HG03565 (cell line): Measurements from ENCODE around the gene GCLC.
"Not testable (repeated sequence)": the region's sequence is repeated elsewhere in the genome, so short reads cannot be mapped to it uniquely, and the experiment has no call there.

Experiments used
- ATAC-seq: cut with Tn5 transposase; IDR thresholded peaks from one replicate; pipeline ENCODE4 v1.9.1; 2021; ENCODE audit warnings: mild to moderate bottlenecking, moderate library complexity; ENCODE audit not compliant: unreplicated experiment

The GCLC gene

DNA sequence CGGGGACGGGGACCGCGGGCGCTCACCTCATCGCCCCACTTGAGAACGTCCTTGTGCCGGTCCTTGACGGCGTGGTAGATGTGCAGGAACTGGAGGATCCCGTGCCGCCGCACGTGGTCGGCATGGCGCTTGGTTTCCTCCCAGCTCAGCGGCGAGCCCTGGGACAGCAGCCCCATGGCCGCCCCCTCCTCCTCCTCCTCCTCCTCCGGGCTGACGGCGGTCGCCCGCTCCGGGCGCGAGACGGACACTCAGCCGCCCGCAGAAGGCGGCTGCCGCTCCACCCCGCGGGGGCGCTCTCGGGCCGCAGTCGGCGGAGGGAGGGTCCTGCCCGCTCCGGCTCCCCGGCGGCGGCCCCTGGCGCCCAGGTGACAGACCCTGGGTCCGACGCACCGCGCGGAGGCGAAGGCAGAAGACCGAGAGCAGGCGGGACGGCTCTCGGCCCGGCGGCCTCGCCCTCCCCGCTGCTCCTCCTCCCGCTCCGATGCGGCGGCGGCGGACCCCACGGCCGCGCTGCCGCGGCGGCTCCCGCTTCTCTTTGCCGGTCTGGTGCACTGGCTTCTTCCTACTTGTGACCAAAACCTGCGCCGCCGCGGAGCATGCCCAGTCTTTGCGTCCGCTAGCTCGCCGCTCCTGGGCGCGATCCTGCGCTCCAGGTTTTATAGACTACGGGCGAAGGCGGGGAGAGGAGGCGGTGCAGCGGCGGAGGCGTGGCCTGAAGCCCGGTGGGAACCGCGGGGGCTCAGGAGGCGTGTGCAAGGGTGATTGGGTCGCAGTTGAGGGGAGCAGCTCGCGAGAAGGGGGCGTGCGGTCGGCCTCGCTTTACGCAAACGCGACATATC is at the start of gene GCLC:
GCLC (minus strand) TSS at position 632 of the 839 bp plus-strand sequence; CDS start at position 176, 456 bp downstream.
- ATAC-seq, result peak; percentile 59

DNA sequence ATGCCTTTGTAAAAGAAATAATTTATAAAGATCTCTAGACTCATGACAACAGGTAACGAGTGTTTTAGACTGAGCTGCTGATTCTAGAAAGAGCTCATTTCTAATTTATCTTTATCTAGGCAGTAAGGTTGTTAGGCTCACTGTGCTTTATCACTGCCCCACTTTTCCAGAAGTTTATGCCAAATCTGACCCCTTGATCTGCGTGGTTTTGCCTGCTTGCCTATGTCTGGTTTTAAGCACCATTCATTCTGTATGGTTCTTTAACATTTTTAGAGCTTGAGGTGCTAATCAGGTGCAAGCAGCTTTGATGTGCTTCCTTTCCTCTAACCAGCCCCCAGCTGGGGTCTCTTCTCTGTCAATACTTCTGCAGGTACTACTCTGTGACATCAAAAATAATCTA is 49.7 kb upstream of the GCLC start:
- no peak for ATAC-seq

DNA sequence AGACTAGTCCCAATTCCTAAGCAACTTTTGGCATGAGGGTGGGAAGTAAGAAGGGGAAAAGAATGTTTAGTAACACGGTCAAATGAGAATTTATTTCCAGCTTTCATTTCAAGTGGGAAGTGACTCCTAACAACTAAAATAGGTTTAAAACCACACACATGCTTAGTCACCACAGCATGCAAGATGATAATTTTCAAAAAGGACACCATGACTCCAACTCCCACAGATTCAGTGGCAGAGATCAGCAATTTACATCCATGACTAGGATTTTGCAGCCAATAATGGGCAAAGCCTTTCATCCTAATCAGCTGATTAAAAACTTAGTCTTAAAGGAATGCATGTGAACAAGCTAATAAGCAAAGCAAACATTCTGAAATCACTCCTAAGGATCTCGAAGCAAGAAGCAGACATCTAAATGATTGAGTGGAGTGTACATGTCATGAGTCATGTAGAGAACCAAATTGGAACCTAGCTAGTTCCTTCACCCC is 48.1 kb upstream of the GCLC start:
- ATAC-seq, result no peak

DNA sequence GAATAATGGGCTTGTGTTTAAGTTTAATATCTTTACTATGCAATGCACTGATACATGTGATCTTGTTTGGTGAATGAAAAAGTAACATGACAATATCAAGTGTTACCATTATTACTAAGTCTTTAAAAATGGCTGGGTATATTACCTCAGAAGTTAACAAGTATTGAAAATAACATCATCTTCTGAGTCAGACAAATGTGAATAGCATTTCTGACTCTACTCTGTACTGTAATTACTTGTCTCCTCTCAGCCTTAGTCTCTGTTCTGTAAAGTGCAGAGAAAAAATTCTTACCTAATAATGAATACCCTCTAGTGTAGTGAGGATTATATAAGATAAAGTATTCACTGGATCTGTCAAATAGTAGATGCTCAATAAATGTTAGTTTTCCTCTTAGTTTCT is 47.0 kb upstream of the GCLC start:
- no peak for ATAC-seq

DNA sequence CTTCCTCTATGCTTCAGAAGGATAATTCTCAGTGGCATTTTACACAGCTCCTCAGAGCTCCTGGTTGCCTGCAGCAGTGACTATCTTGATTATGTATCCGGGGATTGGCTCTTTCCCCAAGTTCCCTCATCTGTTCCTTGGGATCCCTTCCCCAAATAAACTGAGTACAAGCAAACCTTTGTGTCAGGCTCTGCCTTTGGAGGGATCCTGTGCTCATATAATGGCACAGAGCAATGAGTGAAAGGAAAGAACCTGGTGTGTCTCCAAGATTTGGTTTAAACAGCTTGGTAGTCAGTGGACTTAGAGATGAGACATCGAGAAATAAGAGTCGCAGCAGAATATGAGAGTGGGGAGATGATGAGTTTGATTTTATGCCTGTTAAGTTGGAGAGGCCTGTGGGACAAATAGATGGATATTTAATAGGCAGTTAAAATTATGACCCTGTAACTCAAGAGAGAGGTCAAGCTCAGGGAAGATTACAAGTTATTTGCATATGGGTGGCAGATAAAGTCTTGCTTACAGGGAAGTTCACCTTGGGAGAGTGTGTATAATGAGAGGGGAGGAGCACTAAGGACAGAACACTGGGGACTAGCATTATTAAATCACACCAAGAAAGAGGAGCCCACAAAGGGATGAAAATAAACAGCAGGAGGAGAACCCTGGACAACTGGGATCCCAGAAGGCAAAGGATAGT is 44.1 kb upstream of the GCLC start:
- ATAC-seq, result no peak

DNA sequence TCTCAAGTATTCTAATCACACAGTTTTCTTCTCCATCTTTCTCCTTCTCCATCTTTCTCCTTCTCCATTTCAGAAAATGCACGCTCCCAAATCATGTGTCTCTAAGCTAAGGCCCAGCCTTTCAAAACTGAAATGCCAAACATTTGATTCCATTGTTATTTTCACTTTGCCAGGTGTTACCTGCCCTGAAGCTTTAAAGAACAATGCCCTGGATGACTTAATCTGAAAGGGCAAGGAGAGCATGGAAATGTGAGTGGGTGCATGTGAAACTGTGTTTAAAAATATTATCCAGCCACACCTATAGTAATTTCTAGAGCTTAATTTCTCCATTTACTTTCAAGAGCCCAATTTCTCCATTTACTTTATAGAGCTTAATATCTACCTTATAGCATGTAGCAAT is 42.4 kb upstream of the GCLC start:
- ATAC-seq, result no peak

DNA sequence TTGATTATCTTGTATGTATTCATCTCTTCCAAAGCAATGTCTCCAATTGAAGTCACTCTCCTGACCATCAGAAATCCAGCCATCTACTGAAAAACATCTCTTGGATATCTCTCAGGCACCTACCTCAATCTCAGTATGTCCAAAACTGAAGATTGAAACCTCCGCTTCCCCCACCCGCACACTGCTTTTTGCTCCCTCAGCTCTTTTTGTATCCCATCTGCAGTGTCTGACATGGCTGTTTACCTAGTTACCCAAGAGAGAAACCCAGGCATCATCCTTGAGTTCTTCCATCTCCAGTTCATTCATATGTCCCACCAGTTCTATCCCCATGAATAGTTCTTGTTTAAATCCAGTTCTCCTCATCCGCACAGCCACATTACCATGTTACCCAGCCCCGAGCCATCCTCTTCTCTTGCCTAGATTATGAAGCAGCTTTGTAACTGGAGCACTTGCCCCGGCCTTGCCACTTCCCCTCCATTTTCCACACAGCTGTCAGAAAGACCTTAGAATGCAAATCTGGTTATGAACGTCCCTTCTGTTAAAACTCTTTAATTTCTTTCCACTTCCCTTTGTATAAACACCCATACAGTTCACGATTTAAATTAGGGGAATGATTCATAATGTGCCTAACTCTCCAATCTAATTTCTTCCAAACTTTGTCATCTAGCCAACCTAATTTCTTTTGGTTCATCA is 40.5 kb upstream of the GCLC start:
- ATAC-seq, result no peak

DNA sequence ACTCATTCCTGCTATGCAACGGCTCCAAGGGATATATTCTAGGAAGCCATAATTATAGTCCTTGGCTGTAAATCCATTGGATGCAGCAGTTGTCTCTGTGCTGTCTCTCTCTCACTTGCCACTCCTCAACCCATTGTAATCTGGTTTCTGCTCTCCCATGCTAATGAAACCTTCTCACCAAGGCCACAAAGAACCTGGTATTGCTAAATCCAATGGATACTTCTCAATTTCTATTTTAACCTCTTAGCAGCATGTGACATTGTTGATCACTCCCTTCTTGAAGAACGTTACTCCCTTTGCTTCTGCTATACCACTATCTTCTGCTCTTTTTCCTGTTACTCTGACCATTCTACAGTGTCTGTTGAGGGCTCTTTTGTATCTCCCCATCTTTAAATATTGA is 39.8 kb upstream of the GCLC start:
- ATAC-seq, result no peak

DNA sequence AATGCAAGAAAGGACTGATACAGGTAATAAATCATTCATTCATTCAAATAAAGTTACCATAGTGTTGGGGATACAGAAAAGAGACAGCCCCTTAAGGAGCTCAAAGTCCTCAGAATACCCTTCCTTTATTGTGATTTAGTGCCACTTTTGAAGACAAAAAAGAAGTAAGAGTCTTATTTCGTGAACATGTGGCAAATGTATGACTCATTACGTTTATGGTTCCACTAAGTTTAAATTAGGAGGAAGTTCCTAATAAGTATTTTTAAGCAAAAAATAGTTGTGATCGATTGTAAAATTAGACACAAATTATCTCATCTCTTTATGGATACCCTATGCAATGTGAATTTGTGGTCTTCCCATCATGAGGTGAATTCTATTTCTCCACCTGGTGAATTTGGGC is 38.5 kb upstream of the GCLC start:
- ATAC-seq, result no peak

DNA sequence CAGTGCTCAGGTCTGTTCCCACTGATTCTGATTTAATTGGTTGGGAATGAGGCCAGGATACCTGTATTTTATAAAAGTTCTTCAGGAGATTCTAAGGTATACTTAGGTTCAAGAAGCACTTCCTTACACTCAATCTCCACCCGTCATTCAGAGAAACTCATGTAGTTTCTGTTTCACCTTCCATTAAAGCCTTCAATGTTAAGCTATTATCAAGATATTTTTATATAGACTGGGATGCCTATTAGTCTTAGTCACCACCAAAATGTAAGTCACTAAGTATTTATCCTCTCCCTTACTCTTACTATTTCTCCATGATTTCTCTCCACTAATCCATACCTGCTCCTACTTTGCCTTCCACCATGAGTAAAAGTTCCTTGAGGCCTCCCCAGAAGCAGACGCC is 38.1 kb upstream of the GCLC start:
- no peak for ATAC-seq

DNA sequence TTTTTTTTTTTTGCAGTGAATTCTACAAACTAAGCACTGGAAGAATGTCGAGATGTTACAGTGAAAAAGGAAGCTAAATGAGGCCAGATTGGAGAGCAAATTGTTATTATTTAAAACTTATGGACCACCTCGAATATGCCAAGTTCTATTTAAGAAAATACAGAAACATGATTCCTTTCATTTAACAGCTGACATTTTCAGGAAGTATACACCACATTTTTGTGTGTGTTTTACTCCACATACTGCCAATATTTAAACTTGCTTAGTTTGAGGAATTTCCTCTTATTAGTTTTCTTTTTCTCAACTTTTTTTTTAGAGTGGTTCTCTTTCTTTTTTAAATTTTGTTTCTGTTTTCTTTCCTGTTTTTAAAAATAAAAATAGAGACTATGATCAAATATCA is 37.0 kb upstream of the GCLC start:
- no peak for ATAC-seq

DNA sequence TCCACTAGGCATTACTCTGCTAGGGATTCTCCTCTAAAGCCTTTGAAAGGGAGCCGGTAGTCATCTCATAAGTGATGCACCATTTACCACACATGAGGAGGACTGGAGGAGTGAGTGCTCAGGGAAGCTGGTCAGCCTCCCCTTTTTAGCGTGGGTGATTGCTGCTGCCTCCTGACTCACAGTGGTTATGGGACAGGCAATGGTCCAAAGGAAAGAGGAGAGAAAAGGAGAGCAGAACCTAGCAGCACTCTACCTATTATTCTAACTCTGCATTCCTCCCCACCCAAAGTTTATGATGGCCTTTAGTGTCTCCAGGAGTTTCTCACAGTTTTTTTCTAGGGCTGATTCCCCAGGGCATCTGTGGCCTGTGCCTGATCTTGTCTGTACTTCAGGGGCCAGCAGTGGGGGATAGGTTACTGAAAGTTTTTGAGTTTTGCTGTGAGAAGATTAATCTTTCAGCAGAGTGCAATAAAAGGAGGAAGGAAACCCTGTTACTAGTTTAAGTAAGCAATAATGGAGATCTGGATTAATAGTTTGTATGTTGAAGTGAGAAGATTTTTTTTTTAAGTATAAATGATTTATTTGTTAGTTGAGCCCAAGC is 36.4 kb upstream of the GCLC start:
- ATAC-seq, result no peak

DNA sequence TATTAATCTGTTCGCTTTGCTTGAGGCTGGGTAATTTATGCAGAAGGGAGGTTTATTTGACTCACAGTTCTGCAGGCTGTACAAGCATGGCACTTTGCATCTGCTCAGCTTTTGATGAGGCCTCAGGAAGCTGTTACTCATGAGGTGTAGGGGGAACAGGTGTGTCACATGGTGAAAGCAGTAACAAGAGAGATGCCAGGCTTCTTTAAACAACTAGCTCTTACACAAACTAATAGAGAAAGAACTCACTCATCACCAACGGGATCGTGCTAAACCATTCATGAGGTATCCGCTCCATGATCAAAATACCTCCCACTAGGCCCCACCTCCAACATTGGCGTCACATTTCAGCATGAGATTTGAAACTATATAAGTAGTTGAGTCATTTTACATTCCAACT is 34.4 kb upstream of the GCLC start:
- ATAC-seq, result no peak

DNA sequence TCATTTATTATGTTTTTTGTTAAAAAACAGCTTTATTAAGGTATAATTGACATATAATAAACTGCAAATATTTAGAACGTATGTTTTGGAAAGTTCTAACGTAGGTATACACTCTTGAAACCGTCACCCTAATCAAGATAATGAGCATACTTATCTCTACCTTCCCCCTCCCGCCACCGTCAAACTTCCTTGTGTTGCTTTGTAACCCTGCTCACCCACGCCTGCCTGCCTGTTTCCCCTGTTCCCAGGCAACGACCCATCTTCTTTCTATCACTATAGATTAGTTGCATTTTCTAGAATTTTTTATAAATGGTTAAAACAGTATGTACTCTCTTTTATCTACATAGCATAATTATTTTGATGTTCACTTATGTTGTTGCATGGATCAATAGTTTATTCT is 33.5 kb upstream of the GCLC start:
- no peak for ATAC-seq

DNA sequence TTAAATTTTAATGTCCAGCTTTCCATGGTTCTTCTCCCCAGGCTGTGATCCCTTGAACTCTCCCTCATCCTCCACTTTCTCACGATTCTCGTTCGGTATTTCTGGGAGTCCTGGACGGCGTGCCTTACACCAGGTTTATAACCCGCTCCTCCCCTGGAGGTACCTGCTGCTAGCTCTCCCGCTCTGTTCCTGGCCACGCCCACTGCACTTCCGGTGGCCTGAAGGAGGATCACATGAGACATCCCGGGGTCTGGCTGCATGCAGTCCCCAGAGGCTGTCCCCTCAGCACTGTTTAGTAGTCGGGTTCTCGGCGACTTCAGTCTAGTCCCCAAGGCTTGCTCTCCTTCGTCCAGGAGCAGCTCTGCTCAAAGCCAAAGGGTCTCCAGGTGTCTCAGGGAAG is 28.4 kb upstream of the GCLC start:
- no peak for ATAC-seq

DNA sequence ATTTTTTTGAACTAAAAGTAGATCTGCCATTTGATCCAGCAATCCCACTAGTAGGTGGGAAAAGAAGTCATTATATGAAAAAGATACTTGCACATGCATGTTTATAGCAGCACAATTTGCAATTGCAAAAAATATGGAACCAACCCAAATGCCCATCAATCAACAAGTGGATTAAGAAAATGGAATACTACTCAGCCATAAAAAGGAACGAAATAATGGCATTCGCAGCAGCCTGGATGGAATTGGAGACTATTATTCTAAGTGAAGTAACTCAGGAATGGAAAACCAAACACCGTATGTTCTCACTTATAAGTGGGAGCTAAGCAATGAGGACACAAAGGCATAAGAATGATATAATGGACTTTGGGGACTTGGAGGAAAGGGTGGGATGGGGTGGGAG is 27.5 kb upstream of the GCLC start:
- not testable (repeated sequence) for ATAC-seq

DNA sequence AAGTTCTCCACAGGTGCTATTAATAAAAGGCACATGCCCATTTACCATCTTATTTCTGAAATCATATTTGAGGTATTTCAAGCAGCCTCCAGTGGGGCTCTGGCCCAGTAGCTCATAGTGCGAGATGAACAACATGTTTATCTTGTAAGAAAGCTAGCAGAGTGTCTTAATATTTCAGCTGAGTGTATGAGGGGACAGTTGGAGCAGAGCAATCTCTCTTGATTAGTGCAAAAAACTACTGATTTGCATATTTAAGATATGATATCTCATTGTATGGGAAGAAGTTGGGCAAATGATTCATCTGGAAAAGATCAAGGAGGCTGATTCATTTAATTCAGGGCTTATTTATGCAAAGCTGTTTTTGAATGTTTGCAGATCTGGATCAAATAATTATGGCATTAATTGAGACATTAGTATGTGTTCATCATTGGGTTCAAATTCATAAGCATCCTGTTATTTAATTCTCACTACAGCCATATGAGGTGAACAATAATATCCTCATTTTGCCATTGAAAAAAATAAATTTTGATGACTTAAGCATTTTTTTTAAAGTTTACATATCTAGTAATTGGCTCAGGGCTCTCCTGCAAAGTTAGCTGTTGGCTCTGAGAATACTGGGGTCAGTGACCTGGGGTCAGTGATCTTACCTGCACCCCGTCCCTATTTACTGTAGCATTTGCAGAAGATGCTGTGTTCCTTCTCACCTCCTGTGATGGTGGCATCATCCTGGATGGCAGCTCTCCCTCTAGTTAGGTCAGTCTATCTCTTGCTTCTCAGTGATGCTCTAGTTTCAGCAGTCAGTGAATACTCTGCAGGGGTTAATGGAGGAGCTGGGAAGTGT is 24.1 kb upstream of the GCLC start:
- ATAC-seq, result no peak

DNA sequence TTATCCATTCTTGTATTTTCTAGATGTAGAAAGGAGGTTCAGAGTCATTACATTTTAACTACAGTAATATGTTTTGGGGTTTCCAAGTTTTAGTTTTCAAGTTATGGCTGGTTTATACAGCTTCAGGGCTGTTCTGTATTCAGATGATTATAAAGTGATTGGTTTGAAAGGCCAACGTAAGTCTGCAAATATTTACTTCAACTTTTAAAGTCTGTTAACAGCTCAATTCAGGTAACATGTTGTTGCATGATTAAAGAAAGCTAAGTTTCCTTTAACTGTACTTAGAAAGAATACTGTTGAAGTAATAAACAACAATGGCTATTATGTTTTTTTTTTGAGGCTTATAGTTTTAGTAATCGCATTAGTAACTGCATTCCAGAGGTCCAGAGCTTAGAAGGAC is 22.8 kb upstream of the GCLC start:
- ATAC-seq, result no peak

DNA sequence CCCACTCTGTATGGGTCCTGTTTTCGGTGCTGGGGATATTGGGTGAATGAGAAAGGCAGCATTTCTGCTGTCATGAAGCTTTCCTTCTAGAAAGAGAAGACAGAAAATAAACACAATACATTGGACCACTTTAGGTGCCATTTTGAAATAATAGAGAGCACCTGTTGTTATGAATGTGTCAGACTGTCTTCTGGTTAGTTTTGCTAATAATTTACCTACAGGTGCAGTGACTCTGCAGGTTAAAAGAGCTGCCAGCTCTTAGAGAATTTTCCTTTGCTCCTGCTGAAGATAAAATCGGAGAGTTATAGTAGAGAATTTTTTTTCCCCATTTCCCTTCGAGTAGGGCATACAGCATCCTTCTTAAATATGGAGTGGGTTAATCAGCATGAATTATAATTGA is 21.9 kb upstream of the GCLC start:
- no peak for ATAC-seq

DNA sequence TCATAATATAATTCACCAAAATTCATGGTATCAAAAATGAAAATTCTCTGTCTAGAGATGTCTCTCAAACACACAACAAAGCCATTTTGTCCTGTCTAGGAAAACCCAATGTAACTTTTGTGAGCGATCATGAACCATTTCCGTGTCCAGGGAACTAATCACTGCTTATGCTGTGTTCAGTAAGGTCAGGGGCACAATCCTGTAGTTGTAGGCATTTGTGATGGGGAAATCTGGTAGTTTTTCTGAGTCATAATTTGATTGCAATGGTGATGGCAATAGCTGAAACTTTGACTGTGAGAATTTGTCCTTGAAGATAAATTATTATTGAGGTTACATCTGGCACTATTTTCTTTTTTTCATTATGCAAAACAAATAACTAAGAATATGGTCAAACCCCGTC is 21.0 kb upstream of the GCLC start:
- no peak for ATAC-seq
